Pancreas (tissue), 10 donors: ENCODE measurements around the gene ZNF738. TPM values are rescaled to one million over a fixed set of nuclear protein-coding genes. Genes with fewer than 3 reads are reported as not detected.

ENCODE experiments used
- ATAC-seq, 4 donors: fragments of 200-7000 bp; cut with Tn5 transposase; one replicate each; pipeline versions ENCODE4 v1.8.0 to v1.9.1; 2020; ENCODE audit warnings: mild to moderate bottlenecking in 4 of 4, moderate library complexity in 4 of 4
- DNase-seq, 6 donors: peaks; one replicate each; pipeline ENCODE4 v3.0.0-alpha.2; 2020
- FAIRE-seq: peaks from 2 replicates; lab custom pipeline; 2012; peaks lifted over from hg19 to GRCh38; lab: Jason Lieb, UNC
- H3K27ac ChIP-seq, 4 donors: fragments of 200-600 bp; sonication (generic); 1 replicate in 3 of 4; 2 replicates in 1 of 4; pipeline versions ENCODE4 v1.5.0 to v1.8.0; 2020
- H3K27me3 ChIP-seq, 4 donors: fragments of 200-600 bp; one replicate each; pipeline ENCODE4 v1.8.0; 2021
- H3K36me3 ChIP-seq, 3 donors: fragments of 200-600 bp; sonication (generic) in 1 of 3; one replicate each; pipeline versions ENCODE4 v1.5.0 to v1.8.0; 2020 to 2021
- H3K4me1 ChIP-seq, 3 donors: fragments of 200-600 bp; one replicate each; pipeline ENCODE4 v1.8.0; 2021
- H3K4me3 ChIP-seq, 4 donors: fragments of 200-600 bp; sonication (generic) in 2 of 4; one replicate each; pipeline versions ENCODE4 v1.5.0 to v1.8.0; 2020 to 2021
- H3K9me3 ChIP-seq, 4 donors: fragments of 200-600 bp; one replicate each; pipeline ENCODE4 v1.8.0; 2021
- WGBS, 2 donors: extraction: QIAGEN DNeasy Blood & Tissue Kit; methylation state at CpG; one replicate each; pipeline ENCODE4 v1.1.7; 2013; 5-methylcytosine and 5-hydroxymethylcytosine counted together
- intact Hi-C, 3 donors: fragments of 100-400 bp; cut with DNase I; formaldehyde crosslinking; loops; one replicate each; pipeline versions ENCODE4 v1.11.1 to v1.14.2; 2022
- polyA plus RNA-seq, 2 donors: library from polyadenylated mRNA; stranded (reverse); fragments of 200-250 nt; gene quantifications; one replicate each; pipeline ENCODE4 v1.2.3, GENCODE V29; 2013
- total RNA-seq, 6 donors: library from RNA; stranded (reverse); fragmentation: NEBNext Ultra II Directional in 4 of 6; extraction: Animal tissue kit (Norgen Biotek cat#: 25700) in 4 of 6; gene quantifications; one replicate each; pipeline versions ENCODE4 v1.2.1 to v1.2.4, GENCODE V29; 2021 to 2023
- TF ChIP-seq, protein P1 (sequence below), 4 donors: fragments of 200-600 bp; sonication (generic) in 3 of 4; IDR thresholded peaks; one replicate each; pipeline versions ENCODE4 v1.5.0 to v1.8.0; 2021; ENCODE audit warnings: antibody characterized with exemption in 4 of 4
- donor health status: healthy with polysubstance abuse.
- donor health status: DM: no; HTN: no; CAD: no; lungs with moderate emphysema.
- donor health status: DM: no; HTN: no; CAD: no.
- donor health status: control.
- donor health status: control.
- donor health status: Bipolar disorder and iron deficiency.
- donor health status: DM: yes; HTN: yes; CAD: no.
- donor health status: DM: no; HTN: no; CAD: no.
- donor health status: DM: no; HTN: no; CAD: no.
- donor health status: DM: yes; HTN: yes; CAD: no.

ZNF738 gene
- total and polyA plus RNA-seq, 8 donors = 1.4 to 5.0 (median 2.5) TPM

DNA sequence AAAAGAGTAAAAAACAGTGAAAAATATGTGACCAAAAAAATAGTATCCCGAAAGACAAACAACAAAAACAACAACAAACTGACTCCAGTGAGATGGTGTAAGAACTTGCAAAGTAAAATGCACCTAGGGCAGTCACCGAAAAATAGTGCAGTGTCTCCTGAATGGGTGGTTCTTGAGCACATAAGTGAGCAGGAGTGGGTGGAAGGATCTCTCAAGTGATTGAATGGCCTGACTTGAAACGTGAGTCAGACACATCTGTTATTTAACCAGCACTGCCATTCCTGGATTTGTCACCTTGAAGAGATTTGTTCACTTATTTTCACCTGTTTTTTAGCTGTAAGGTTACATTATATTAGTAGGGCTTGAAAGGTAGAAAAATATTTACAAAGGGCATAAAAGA lies 3.5 kb downstream of the ZNF738 start:
- WGBS, 2 donors = 89% methylated on average over 3 of the region's 3 CpGs
- Histone ChIP-seq H3K27me3 (no peaks in the 10 kb centered on the region), H3K27ac (no peak overlapping the region), H3K9me3 (no peaks in the 10 kb centered on the region), H3K4me1 (no peaks in the 10 kb centered on the region), H3K4me3 (no peak overlapping the region), H3K36me3 (no peaks in the 10 kb centered on the region)
- ATAC-seq (no peak), FAIRE-seq (no peak), DNase-seq (no peak)
- TF ChIP-seq, protein P1, sequence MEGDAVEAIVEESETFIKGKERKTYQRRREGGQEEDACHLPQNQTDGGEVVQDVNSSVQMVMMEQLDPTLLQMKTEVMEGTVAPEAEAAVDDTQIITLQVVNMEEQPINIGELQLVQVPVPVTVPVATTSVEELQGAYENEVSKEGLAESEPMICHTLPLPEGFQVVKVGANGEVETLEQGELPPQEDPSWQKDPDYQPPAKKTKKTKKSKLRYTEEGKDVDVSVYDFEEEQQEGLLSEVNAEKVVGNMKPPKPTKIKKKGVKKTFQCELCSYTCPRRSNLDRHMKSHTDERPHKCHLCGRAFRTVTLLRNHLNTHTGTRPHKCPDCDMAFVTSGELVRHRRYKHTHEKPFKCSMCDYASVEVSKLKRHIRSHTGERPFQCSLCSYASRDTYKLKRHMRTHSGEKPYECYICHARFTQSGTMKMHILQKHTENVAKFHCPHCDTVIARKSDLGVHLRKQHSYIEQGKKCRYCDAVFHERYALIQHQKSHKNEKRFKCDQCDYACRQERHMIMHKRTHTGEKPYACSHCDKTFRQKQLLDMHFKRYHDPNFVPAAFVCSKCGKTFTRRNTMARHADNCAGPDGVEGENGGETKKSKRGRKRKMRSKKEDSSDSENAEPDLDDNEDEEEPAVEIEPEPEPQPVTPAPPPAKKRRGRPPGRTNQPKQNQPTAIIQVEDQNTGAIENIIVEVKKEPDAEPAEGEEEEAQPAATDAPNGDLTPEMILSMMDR (IDR thresholded peaks at IDR 0.05) = no peak
- intact Hi-C loops = no loop called here

DNA sequence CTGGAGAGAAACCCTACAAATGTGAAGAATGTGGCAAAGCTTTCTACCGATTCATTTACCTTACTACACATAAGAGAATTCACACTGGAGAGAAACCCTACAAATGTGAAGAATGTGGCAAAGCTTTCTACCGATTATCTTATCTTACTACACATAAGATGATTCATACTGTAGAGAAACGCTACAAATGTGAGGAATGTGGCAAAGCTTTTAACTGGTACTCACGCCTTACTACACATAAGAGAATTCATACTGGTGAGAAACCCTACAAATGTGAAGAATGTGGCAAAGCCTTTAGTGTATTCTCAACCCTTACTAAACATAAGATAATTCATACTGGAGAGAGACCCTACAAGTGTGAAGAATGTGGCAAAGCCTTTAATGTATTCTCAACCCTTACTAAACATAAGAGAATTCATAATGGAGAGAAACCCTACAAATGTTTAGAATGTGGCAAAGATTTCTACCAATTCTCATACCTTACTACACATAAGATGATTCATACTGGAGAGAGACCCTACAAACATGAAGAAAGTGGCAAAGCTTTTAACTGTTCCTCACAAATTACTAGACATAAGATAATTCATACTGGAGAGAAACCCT lies 25.3 kb downstream of the ZNF738 start:
- 97 to 98% methylated on average over 4 of the region's 4 CpGs for WGBS, 2 donors

DNA sequence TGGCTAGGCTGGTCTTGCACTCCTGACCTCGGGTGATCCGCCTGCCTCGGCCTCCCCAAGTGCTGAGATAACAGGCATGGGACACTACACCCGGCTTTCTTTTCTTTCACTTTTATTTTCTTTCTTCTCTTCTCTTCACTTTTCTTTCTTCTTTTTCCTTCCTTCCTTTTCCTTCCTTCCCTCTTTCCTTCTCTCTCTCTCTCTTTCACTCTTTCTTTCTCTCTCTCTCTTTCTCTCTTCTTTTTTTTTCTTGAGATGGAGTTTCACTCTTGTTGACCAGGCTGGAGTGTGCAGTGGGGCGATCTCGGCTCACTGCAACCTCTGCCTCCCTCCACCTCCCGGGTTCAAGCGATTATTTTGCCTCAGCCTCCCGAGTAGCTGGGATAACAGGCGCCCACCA lies 37.3 kb downstream of the ZNF738 start:
- DNase-seq (no peak), ATAC-seq (no peak), FAIRE-seq (no peak)
- WGBS, 2 donors = 86 to 93% methylated on average over 10 of the region's 10 CpGs
- TF ChIP-seq, protein P1 (IDR thresholded peaks at IDR 0.05) = no peak
- intact Hi-C loops = no loop called here
- peaks cover 0 to 20% (median 5%) of the 10 kb centered on the region in 3 donors for H3K4me1 ChIP-seq
- no peaks in the 10 kb centered on the region for H3K27me3 ChIP-seq
- H3K36me3 ChIP-seq = no peaks in the 10 kb centered on the region
- H3K9me3 ChIP-seq = no peaks in the 10 kb centered on the region
- no peak overlapping the region for H3K4me3 ChIP-seq
- H3K27ac ChIP-seq = peak overlapping the region in 1 of 4 donors; percentile 81

More for the DNA sequence above, 25.3 kb downstream of the ZNF738 start:
- peaks cover 0 to 9% (median 3%) of the 10 kb centered on the region in 4 donors for H3K9me3 ChIP-seq
- intact Hi-C loops = no loop called here
- ATAC-seq = no peak
- H3K27ac ChIP-seq = no peak overlapping the region
- FAIRE-seq = no peak
- TF ChIP-seq, protein P1 (IDR thresholded peaks at IDR 0.05) = no peak
- H3K36me3 ChIP-seq = peaks cover 0 to 3% (median 0%) of the 10 kb centered on the region in 3 donors
- H3K4me1 ChIP-seq = no peaks in the 10 kb centered on the region
- H3K27me3 ChIP-seq = no peaks in the 10 kb centered on the region
- H3K4me3 ChIP-seq = no peak overlapping the region
- DNase-seq = no peak

DNA sequence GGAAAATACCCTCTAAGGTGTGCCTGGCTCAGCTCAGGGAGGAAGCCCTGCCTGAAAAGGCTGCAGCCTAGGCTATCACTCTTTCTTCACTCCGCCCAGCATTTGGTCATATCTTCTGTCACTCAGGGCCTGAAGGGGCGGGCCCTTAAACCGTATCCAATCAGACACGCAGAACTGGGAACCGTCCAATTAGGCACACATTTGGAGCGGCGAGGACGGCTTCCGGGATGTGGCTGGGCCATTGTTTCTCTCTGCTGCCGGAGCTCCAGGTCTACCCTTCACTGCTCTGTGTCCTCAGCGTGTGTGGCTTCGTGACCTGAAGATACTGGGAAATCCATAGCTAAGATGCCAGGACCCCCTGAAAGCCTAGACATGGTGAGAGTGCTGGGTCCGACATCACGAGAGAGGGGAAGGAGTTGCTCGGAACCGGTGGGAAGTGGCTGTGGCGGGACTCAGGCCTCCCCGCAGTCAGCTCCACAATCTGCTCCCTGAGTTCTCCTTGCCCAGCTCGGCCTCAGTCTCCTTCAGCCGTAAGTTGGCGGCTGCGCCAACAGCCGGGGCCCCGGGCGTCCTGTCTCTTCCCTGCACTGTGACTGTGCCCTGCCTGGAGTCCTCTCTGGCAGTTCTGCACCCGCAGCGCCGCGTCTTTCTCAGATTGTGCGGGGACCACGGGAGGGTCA lies 38.2 kb downstream of the ZNF738 start, which contains the start of gene ZNF493:
Gene ZNF493 (plus strand): TSS at position 241 of the 680 bp plus-strand sequence. CDS start 105 bp downstream, at position 346.
- ATAC-seq (peak; percentile 99 to 100 (median 100)), FAIRE-seq (peak; percentile 98), DNase-seq (peak; percentile 89 to 96 (median 94))
- Histone ChIP-seq H3K27me3 (no peaks in the 10 kb centered on the region), H3K4me1 (peaks cover 0 to 20% (median 5%) of the 10 kb centered on the region in 3 donors), H3K27ac (peak within 1 kb of the TSS; percentile 64 to 85 (median 77)), H3K9me3 (no peaks in the 10 kb centered on the region), H3K36me3 (no peaks in the 10 kb centered on the region), H3K4me3 (peak within 1 kb of the TSS; percentile 55 to 81 (median 72))
- TF ChIP-seq, protein P1 (IDR thresholded peaks at IDR 0.05) = no peak
- WGBS, 2 donors = 0 to 1% methylated on average over 31 of the region's 31 CpGs
- intact Hi-C loops = no loop called here
